Central memory CD8-positive, alpha-beta T cell (primary cell): ENCODE data around the gene LRCOL1.

Experiments
- ATAC-seq: fragments of 150-1000 bp; cut with Tn5 transposase; replicated peaks from 2 replicates; pipeline ENCODE4 v1.10.0; 2022; ENCODE audit warnings: mild to moderate bottlenecking, moderate FRiP score, moderate number of reproducible peaks; ENCODE audit not compliant: poor library complexity, severe bottlenecking; ENCODE audit errors: extremely low read depth
- DNase-seq, 2 donors: peaks; one replicate each; pipeline ENCODE4 v3.0.0; 2021; ENCODE audit warnings: low spot score in 2 of 2
- H3K27ac Mint-ChIP-seq: one replicate; pipeline ENCODE4 v1.8.0; 2022; ENCODE audit warnings: low read depth, mild to moderate bottlenecking, moderate library complexity, mixed read lengths
- H3K27me3 Mint-ChIP-seq: one replicate; pipeline ENCODE4 v1.8.0; 2022; ENCODE audit warnings: mixed read lengths
- H3K36me3 Mint-ChIP-seq: one replicate; pipeline ENCODE4 v1.8.0; 2022; ENCODE audit warnings: mild to moderate bottlenecking, moderate library complexity, mixed read lengths; ENCODE audit not compliant: insufficient read depth
- H3K4me1 Mint-ChIP-seq: one replicate; pipeline ENCODE4 v1.8.0; 2022; ENCODE audit warnings: mixed read lengths
- H3K4me3 Mint-ChIP-seq: one replicate; pipeline ENCODE4 v1.8.0; 2022; ENCODE audit warnings: mild to moderate bottlenecking, moderate library complexity, mixed read lengths
- H3K9me3 Mint-ChIP-seq: one replicate; pipeline ENCODE4 v1.8.0; 2022; ENCODE audit warnings: mixed read lengths

The LRCOL1 gene

GRCh38 chr12:132632521-132633228 lies 22.3 kb upstream of the LRCOL1 start:
- Mint-ChIP-seq H3K36me3 (peaks cover 18% of the 10 kb centered on the region), H3K4me3 (no peak overlapping the region), H3K9me3 (no peaks in the 10 kb centered on the region), H3K27ac (no peak overlapping the region), H3K27me3 (no peaks in the 10 kb centered on the region), H3K4me1 (no peaks in the 10 kb centered on the region)
- ATAC-seq = no peak
- DNase-seq = no peak

- DNase-seq = no peak
- Mint-ChIP-seq H3K9me3 (no peaks in the 10 kb centered on the region), H3K36me3 (peaks cover 15% of the 10 kb centered on the region), H3K4me3 (no peak overlapping the region), H3K27ac (no peak overlapping the region), H3K4me1 (no peaks in the 10 kb centered on the region), H3K27me3 (no peaks in the 10 kb centered on the region)
- ATAC-seq = no peak
Observed at GRCh38 chr12:132631666-132632065, 21.3 kb upstream of the LRCOL1 start.

- ATAC-seq (no peak), DNase-seq (no peak)
- Mint-ChIP-seq H3K4me3 (no peak overlapping the region), H3K9me3 (no peaks in the 10 kb centered on the region), H3K27me3 (no peaks in the 10 kb centered on the region), H3K27ac (no peak overlapping the region), H3K4me1 (no peaks in the 10 kb centered on the region), H3K36me3 (peaks cover 13% of the 10 kb centered on the region)
Observed at GRCh38 chr12:132630672-132631071, 20.3 kb upstream of the LRCOL1 start.

DNA sequence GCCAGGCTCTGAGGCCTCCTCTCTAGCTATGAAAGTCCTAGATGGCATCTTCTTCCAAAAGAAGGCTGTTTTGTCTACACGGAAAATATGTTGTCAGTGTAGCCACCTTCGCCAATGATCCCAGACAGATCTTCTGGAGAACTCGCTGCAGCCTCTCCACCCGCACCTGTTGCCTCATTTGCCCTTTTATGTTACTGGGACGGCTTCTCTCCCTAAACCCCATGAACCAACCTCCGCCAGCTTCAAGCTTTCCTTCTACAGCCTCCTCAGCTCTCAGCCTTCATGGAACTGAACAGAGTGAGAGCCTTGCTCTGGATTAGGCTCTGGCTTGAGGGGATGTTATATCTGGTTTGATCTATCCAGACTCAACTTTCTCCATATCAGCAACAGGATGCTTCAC lies 18.9 kb upstream of the LRCOL1 start:
- ATAC-seq = no peak
- Mint-ChIP-seq H3K27ac (no peak overlapping the region), H3K36me3 (peaks cover 16% of the 10 kb centered on the region), H3K4me1 (no peaks in the 10 kb centered on the region), H3K27me3 (no peaks in the 10 kb centered on the region), H3K9me3 (no peaks in the 10 kb centered on the region), H3K4me3 (no peak overlapping the region)
- DNase-seq = no peak

DNA sequence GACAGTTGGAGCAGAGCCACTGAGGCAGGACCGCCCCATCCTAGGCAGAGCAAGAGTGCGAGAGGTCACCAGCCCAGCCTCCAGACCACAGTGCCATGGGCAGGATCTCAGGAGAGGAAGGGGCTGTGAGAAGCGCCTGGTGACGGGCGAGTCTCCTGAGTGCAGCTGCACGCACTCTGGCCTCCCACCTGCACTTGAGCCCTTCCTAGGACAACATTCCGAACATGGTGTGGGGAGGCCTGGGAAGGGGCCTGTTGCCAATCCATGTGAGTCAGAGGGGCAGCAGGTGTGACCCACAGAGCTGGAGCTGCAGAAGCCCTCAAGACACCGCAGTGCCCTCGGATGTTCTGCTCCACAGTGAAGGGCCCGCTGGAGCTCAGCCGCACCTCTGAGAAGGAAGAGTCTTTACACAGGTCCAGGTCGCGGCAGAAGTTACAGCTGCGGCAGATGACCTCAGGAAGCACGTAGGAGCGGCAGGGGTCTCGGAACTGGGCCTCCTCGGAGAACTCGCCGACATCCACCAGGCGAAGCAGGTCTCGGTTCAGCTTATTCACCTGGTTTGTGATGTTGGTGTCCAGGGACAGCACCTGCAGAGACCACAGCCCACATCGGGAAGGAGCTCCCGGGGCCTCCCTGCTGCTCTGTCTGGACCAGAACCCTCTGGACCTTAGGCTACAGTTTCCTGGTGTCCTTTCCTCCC lies 15.5 kb upstream of the LRCOL1 start:
- DNase-seq (no peak), ATAC-seq (no peak)
- Mint-ChIP-seq H3K27me3 (no peaks in the 10 kb centered on the region), H3K27ac (peak overlapping the region; percentile 71), H3K4me3 (no peak overlapping the region), H3K9me3 (no peaks in the 10 kb centered on the region), H3K4me1 (peaks cover 3% of the 10 kb centered on the region), H3K36me3 (peaks cover 14% of the 10 kb centered on the region)

DNA sequence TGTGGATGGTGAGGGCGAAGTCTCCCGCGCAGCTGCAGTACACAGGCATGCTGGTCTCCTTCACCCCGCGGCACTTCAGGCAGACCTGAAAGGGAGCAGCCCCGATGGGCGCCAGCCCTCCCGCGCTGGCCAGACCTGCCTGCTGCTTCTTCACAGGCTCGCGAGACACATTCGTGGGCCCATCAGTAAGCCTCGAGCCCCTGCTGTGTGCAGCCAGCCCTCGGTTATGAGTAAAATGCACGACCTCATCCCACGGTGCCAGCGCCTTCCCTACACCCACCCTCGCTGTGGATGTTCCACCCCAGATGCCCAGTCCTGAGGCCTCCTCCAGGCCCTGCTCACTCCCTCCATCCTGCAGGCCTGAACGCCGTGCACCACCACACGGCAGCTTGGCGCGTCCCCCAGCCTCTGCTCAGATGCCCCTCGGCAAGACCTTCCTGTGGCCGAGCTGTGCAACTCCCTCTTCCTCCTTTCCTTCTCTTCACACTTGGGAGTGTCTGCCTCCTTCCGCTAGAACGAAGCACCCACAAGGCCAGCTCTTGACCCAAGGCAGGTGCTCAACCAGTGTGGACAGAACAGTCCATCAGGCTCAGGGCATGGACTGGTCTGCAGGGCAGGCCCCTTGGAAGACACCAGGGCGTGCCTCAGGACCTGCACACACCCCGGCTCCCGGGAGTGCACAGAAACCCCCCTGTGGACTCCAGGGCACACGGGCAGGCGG lies 14.7 kb upstream of the LRCOL1 start:
- H3K27ac Mint-ChIP-seq = peak overlapping the region; percentile 71
- no peak overlapping the region for H3K4me3 Mint-ChIP-seq
- H3K36me3 Mint-ChIP-seq = peaks cover 14% of the 10 kb centered on the region

GRCh38 chr12:132624186-132624855 lies 13.9 kb upstream of the LRCOL1 start:
- no peaks in the 10 kb centered on the region for H3K27me3 Mint-ChIP-seq
- H3K9me3 Mint-ChIP-seq = no peaks in the 10 kb centered on the region
- peaks cover 3% of the 10 kb centered on the region for H3K4me1 Mint-ChIP-seq
- DNase-seq (no peak), ATAC-seq (no peak)
- no peak overlapping the region for H3K27ac Mint-ChIP-seq
- peaks cover 10% of the 10 kb centered on the region for H3K36me3 Mint-ChIP-seq
- H3K4me3 Mint-ChIP-seq = no peak overlapping the region

More for the DNA sequence above, 14.7 kb upstream of the LRCOL1 start:
- DNase-seq (no peak), ATAC-seq (no peak)
- no peaks in the 10 kb centered on the region for H3K27me3 Mint-ChIP-seq
- H3K4me1 Mint-ChIP-seq = peaks cover 3% of the 10 kb centered on the region
- no peaks in the 10 kb centered on the region for H3K9me3 Mint-ChIP-seq

DNA sequence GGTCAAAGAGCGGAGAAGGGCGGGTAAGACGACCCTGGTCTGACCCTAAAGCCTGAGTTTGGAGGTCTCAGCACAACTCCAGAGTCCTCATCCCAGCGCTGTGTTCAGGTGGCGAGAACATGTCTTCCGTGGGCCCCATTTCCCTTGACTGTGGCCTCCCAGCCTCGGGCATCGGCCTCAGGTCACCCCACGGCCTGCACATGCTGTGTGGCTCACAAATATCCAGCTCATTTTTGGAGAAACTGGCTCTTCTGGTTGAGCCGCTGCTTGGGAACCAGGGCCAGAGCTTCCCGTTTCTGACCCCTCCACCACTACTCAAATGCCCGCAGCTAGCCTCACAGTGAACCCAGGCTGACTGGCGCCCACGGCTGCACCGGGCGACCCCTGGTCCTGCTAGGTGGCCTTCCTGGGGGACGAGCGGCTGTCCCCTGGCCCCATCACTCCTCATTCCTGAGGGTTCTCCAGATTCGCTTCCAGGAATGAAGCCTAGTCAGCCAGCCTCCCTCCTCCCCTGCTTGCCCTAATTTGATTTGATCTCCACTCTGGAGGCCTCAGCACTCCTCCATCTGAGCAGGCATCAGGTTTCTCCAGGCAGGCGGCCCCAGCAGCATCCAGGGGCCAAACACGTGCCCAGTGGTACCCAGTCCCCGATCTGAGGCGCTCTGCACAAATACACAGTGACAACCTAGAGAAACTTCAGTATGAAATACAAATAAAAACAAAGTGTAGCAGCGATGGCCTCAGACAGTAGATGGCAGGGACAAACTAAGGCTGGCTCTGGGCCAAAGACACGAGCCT lies 12.9 kb upstream of the LRCOL1 start:
- H3K4me1 Mint-ChIP-seq = peaks cover 3% of the 10 kb centered on the region
- H3K36me3 Mint-ChIP-seq = peaks cover 10% of the 10 kb centered on the region
- H3K27me3 Mint-ChIP-seq = peaks cover 2% of the 10 kb centered on the region
- H3K27ac Mint-ChIP-seq = peak overlapping the region; percentile 76
- ATAC-seq (no peak), DNase-seq (no peak)
- no peak overlapping the region for H3K4me3 Mint-ChIP-seq
- no peaks in the 10 kb centered on the region for H3K9me3 Mint-ChIP-seq

DNA sequence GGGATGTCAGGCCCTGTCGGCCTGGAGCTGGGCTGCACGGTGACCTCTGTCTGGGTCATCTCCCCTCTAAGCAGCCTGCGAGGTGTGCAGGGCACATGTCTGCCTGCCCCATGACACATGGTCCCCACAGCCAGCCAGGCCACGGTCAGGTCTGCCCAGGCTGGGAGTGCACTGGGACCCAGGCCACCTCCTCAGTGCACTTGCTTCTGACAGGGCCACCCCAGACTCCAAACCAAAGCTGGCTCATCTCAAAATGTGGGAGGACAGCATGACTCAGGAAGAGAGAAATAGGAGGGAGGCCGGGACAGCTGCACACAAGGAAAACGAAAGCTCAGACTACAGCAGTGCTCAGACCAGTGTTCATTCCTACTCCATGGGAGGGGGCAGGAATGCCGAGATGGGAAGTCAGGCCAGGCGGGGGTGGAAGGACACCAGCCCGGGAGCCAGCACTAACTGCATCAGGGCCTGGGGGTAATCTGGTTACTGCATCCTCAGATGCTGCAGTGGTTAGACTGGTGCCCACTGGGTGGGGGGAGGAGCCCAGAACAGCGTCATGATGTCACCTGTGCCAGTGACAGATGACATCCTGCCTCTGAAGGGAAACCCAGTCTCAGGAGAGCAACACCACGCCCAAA lies 12.2 kb upstream of the LRCOL1 start:
- no peak for ATAC-seq
- DNase-seq = no peak
- peaks cover 9% of the 10 kb centered on the region for H3K27me3 Mint-ChIP-seq

DNA sequence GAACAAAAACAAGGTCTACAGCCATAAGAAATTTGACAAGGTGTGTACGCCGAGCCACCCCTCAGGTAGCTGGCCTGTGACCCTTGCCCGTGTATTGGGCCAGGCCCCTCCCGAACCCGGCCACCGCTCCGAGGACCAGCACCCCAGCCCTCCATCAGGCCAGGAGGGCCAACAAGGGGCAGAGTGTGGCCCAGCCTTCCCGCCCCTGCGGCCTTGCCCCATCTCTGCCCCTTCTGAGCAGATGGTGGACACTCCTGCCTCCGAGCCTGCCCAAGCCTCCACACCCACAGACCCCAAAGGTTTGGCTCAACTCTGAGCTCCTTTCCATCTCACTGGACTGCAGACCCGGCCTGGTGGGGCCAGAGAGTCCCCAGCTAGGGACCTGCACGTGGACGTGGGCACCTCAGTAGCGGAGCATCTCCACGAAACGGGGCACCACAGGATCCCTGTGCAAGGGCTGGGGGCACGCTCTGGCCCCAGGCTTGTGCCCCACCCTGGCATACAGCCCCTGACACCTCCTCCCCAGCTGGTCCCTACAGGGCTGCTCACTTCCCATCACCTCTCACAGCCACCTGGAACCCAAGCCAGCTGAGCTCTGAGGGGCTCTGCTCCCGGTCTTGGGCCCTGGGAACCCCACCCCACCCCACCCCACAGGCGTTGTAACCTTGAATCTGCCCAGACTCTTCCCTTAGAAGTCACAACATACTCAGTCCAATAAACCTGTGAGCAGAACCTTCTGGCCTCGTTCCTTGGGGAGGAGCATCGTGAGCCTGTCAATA lies 11.5 kb upstream of the LRCOL1 start:
- ATAC-seq = no peak
- no peak overlapping the region for H3K4me3 Mint-ChIP-seq
- H3K4me1 Mint-ChIP-seq = peaks cover 10% of the 10 kb centered on the region
- peak overlapping the region; percentile 76 for H3K27ac Mint-ChIP-seq
- peaks cover 10% of the 10 kb centered on the region for H3K36me3 Mint-ChIP-seq
- H3K9me3 Mint-ChIP-seq = no peaks in the 10 kb centered on the region
- peaks cover 16% of the 10 kb centered on the region for H3K27me3 Mint-ChIP-seq
- DNase-seq = no peak

More for the DNA sequence above, 12.2 kb upstream of the LRCOL1 start:
- Mint-ChIP-seq H3K36me3 (peaks cover 10% of the 10 kb centered on the region), H3K4me1 (peaks cover 8% of the 10 kb centered on the region), H3K9me3 (no peaks in the 10 kb centered on the region), H3K4me3 (no peak overlapping the region), H3K27ac (peak overlapping the region; percentile 76)
